Fibroblast of lung (primary cell): ENCODE measurements around the gene CPB1. TPM values are rescaled to one million over a fixed set of nuclear protein-coding genes. Genes with fewer than 3 reads are reported as not detected.

Source experiments
- DNase-seq, 2 donors: peaks; one replicate each; pipeline versions ENCODE4 v3.0.0 to v3.0.0-alpha.2; 2010; ENCODE audit warnings: low read depth in 2 of 2
- H2AFZ ChIP-seq: 2 replicates; pipeline ENCODE4 v1.5.1; 2012; ENCODE audit warnings: low read length, control low read depth, inconsistent platforms
- H3K27ac ChIP-seq: 2 replicates; pipeline ENCODE4 v1.5.1; 2011; ENCODE audit warnings: low read length, control low read depth; ENCODE audit not compliant: insufficient read depth
- H3K27me3 ChIP-seq: 2 replicates; pipeline ENCODE4 v1.5.1; 2011; ENCODE audit warnings: mild to moderate bottlenecking, low read length; ENCODE audit not compliant: control insufficient read depth, insufficient read depth
- H3K36me3 ChIP-seq: 2 replicates; pipeline ENCODE4 v1.5.1; 2011; ENCODE audit warnings: low read length; ENCODE audit not compliant: control insufficient read depth, insufficient read depth
- H3K4me1 ChIP-seq: 2 replicates; pipeline ENCODE4 v1.5.1; 2011; ENCODE audit warnings: low read length; ENCODE audit not compliant: control insufficient read depth, insufficient read depth; ENCODE audit errors: extremely low read depth
- H3K4me2 ChIP-seq: 2 replicates; pipeline ENCODE4 v1.5.1; 2011; ENCODE audit warnings: low read length, control low read depth; ENCODE audit not compliant: insufficient read depth; ENCODE audit errors: extremely low read depth
- H3K4me3 ChIP-seq, 4 experiments: fragments of 200-600 bp in 1 of 4; sonication (generic) in 1 of 4; replicated peaks in 1 of 4; 2 replicates each; pipeline ENCODE4 v1.5.1; 2011 to 2016; ENCODE audit warnings: low read length in 4 of 4, low read depth in 3 of 4, mild to moderate bottlenecking in 3 of 4, control low read depth in 2 of 4, inconsistent platforms in 1 of 4, mixed read lengths in 1 of 4; ENCODE audit not compliant: insufficient read depth in 1 of 4; ENCODE audit errors: control extremely low read depth in 1 of 4
- H3K79me2 ChIP-seq: 2 replicates; pipeline ENCODE4 v1.5.1; 2012; ENCODE audit warnings: mild to moderate bottlenecking, low read length, inconsistent platforms; ENCODE audit not compliant: control insufficient read depth, insufficient read depth
- H3K9ac ChIP-seq: 2 replicates; pipeline ENCODE4 v1.5.1; 2011; ENCODE audit warnings: mild to moderate bottlenecking, low read length, control low read depth; ENCODE audit not compliant: insufficient read depth
- H3K9me3 ChIP-seq: 2 replicates; pipeline ENCODE4 v1.5.1; 2012; ENCODE audit warnings: low read depth, low read length; ENCODE audit not compliant: control insufficient read depth, insufficient read depth
- H4K20me1 ChIP-seq: 2 replicates; pipeline ENCODE4 v1.5.1; 2011; ENCODE audit warnings: low read length; ENCODE audit not compliant: control insufficient read depth, insufficient read depth; ENCODE audit errors: extremely low read depth
- EZH2 ChIP-seq: IDR thresholded peaks from 2 replicates; pipeline ENCODE4 v1.5.1; 2012; ENCODE audit warnings: low read length, control low read depth, mild to moderate bottlenecking; ENCODE audit errors: missing control alignments
- polyA plus RNA-seq, 2 donors: library from polyadenylated mRNA; depleted of rRNA in 1 of 2; stranded (reverse) in 1 of 2; unstranded in 1 of 2; fragments of >200 nt; gene quantifications; 2 replicates each; pipeline ENCODE4 v1.2.1, GENCODE V29; 2011 to 2012; ENCODE audit warnings: missing spikeins in 1 of 2
- total RNA-seq: library from RNA; depleted of rRNA; stranded (reverse); fragments of >200 nt; gene quantifications from 2 replicates; pipeline ENCODE4 v1.2.1, GENCODE V29; 2014
- TF ChIP-seq, protein P1 (sequence below), 2 donors: IDR thresholded peaks in 1 of 2; conservative IDR thresholded peaks in 1 of 2; 1 replicate in 1 of 2; 2 replicates in 1 of 2; pipeline ENCODE4 v1.5.1; 2011 to 2012; ENCODE audit warnings: low read length in 2 of 2, control low read depth in 1 of 2, inconsistent platforms in 1 of 2, low read depth in 1 of 2, mild to moderate bottlenecking in 1 of 2

CPB1 gene
- total and polyA plus RNA-seq, 2 donors (not counting 1 experiment from before 2014, with no cell fraction given) = 0.07 TPM; not detected in 1

- Histone ChIP-seq H3K4me3 (no peak overlapping the region), H3K4me1 (peaks cover 5% of the 10 kb centered on the region), H3K79me2 (no peaks in the 10 kb centered on the region), H3K36me3 (no peaks in the 10 kb centered on the region), H2AFZ (no peak overlapping the region), H3K27me3 (no peaks in the 10 kb centered on the region), H3K4me2 (peak overlapping the region; percentile 28), H3K9me3 (no peaks in the 10 kb centered on the region), H4K20me1 (no peaks in the 10 kb centered on the region), H3K9ac (no peak overlapping the region), H3K27ac (peak overlapping the region; percentile 4)
- peak; percentile 72 to 79 for DNase-seq
- TF ChIP-seq, protein P1, sequence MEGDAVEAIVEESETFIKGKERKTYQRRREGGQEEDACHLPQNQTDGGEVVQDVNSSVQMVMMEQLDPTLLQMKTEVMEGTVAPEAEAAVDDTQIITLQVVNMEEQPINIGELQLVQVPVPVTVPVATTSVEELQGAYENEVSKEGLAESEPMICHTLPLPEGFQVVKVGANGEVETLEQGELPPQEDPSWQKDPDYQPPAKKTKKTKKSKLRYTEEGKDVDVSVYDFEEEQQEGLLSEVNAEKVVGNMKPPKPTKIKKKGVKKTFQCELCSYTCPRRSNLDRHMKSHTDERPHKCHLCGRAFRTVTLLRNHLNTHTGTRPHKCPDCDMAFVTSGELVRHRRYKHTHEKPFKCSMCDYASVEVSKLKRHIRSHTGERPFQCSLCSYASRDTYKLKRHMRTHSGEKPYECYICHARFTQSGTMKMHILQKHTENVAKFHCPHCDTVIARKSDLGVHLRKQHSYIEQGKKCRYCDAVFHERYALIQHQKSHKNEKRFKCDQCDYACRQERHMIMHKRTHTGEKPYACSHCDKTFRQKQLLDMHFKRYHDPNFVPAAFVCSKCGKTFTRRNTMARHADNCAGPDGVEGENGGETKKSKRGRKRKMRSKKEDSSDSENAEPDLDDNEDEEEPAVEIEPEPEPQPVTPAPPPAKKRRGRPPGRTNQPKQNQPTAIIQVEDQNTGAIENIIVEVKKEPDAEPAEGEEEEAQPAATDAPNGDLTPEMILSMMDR (conservative IDR thresholded peaks at IDR 0.05 in 1 of 2, IDR thresholded peaks at IDR 0.05 in 1 of 2; ENCODE audit: low read depth in 1 of 2, low read length in 2 of 2) = no peak
- no peak for TF ChIP-seq EZH2
Observed at GRCh38 chr3:148901987-148902791, 74.6 kb downstream of the CPB1 start.

DNA sequence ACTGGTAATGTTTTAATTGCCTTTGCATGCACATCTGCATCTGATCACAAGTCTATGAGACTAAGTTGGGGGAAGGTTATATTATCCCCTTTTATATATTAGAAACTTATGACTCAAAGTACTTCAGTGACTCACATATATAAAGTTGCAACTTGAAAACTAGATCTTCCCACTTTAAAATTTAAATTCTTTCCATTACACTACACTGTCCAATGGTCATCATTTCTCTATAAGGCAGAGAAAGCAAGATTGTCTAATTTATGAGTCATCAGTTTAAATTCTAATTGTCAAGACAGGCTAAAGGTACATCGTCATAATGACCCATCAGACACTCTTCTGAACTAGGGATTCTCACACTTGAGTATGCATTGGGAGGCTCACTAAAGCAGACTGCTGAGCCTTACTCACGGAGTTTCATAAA, 75.4 kb downstream of the CPB1 start:
- Histone ChIP-seq H3K4me1 (peaks cover 5% of the 10 kb centered on the region), H3K4me2 (peak overlapping the region; percentile 48), H3K79me2 (no peaks in the 10 kb centered on the region), H3K27ac (peak overlapping the region; percentile 46), H3K9me3 (no peaks in the 10 kb centered on the region), H3K36me3 (no peaks in the 10 kb centered on the region), H3K9ac (no peak overlapping the region), H2AFZ (no peak overlapping the region), H4K20me1 (no peaks in the 10 kb centered on the region), H3K4me3 (no peak overlapping the region), H3K27me3 (no peaks in the 10 kb centered on the region)
- no peak for TF ChIP-seq EZH2
- TF ChIP-seq, protein P1 (conservative IDR thresholded peaks at IDR 0.05 in 1 of 2, IDR thresholded peaks at IDR 0.05 in 1 of 2; ENCODE audit: low read depth in 1 of 2, low read length in 2 of 2) = no peak
- DNase-seq = peak; percentile 48 to 67

DNA sequence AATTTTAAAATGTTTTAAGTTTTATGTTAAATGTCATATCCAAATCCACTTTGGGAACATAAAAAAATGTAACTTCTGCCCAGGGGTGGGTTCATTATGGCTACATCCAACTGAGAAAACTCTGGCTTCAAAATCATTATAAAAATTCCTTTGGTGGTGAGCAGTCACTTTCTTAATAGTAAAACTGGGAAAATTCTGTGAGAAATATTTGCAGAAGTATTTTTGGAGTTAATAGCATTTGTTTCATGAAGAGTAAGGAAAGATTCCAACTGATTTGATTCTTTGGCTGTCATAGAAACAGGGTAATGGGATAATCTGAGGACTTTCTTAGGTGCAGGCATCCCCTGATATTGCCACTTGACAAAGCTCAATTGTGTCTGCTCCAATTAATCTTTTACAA, 76.3 kb downstream of the CPB1 start:
- Histone ChIP-seq H3K4me2 (no peak overlapping the region), H3K36me3 (no peaks in the 10 kb centered on the region), H3K4me1 (peaks cover 5% of the 10 kb centered on the region), H4K20me1 (no peaks in the 10 kb centered on the region), H3K79me2 (no peaks in the 10 kb centered on the region), H2AFZ (no peak overlapping the region), H3K27me3 (no peaks in the 10 kb centered on the region), H3K9me3 (no peaks in the 10 kb centered on the region), H3K4me3 (no peak overlapping the region), H3K27ac (no peak overlapping the region), H3K9ac (no peak overlapping the region)
- no peak for DNase-seq
- no peak for TF ChIP-seq EZH2
- TF ChIP-seq, protein P1 (conservative IDR thresholded peaks at IDR 0.05 in 1 of 2, IDR thresholded peaks at IDR 0.05 in 1 of 2; ENCODE audit: low read depth in 1 of 2, low read length in 2 of 2) = no peak
